Measurements from ENCODE around the gene CLIC2. TPM values are rescaled to one million over a fixed set of nuclear protein-coding genes. Genes with fewer than 3 reads are reported as not detected.

Gene CLIC2
- total RNA-seq, 1 experiment from 2014 or later = not detected

DNA sequence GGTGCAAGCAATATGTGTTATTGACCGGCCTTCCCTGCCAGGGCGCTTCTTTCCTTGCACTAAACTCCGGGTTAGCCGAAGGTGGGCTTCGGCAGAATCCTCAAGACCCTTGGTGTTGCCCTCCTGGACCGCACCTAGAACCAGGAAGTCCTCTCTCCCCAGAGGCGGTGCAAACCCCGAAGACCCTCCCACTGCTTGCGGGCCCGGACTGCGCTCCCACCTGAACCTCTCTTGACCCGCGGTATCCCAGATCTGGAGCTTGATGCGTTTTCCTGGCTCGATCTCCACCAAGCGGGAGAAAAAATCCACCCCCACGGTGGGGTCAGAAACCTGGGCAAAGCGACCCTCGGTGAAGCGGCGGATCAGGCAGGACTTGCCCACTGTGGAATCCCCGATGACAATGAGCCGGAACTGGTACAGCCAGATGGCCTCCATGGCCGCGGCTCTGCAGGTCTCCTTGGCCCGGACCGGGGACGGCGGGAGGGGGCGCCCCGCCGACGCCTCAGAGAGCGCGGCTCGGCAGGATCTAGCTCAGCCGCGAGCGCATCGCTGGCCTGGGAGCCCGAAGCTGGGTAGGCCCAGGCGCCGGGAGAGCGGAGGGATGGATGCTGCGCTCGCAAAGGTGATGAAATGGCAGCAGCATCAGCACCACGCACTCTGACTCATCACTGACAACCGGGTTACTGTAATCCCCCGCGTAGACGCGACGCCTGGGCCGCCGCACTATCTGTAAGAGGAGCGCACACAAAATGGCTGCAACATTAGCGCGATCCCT lies 70.4 kb downstream of the CLIC2 start, which contains the start of gene RAB39B:
Gene RAB39B, minus strand, starts transcription at position 638 of the 775 bp plus-strand sequence. Its CDS starts 203 bp downstream, at position 435.
- H3K4me1 Mint-ChIP-seq (ENCODE audit: low read depth, unreplicated experiment) = no peaks in the 10 kb centered on the region
- no peaks in the 10 kb centered on the region for H3K9me3 Mint-ChIP-seq (ENCODE audit: unreplicated experiment)
- intact Hi-C loops (cut with micrococcal nuclease; ENCODE audit: unreplicated experiment) = no loop called here
- Histone ChIP-seq H3K9me3 (no peaks in the 10 kb centered on the region), H3K36me3 (ENCODE audit: control insufficient read depth, insufficient read depth, low read length) (no peaks in the 10 kb centered on the region), H3K27me3 (replicated peaks; ENCODE audit: control insufficient read depth, insufficient read depth, low read length) (no peaks in the 10 kb centered on the region), H3K4me1 (no peaks in the 10 kb centered on the region), H3K4me3 (ENCODE audit: low read depth, low read length) (peak within 1 kb of the TSS; percentile 10)
- H3K4me3 Mint-ChIP-seq (ENCODE audit: unreplicated experiment) = peak within 1 kb of the TSS; percentile 31
- H3K27ac Mint-ChIP-seq (ENCODE audit: unreplicated experiment) = no peak within 1 kb of the TSS
- no peaks in the 10 kb centered on the region for H3K27me3 Mint-ChIP-seq (ENCODE audit: insufficient read depth, unreplicated experiment)
- TF ChIP-seq CTCF (IDR thresholded peaks at IDR 0.05; ENCODE audit: insufficient read depth in 1 of 2, low read depth in 1 of 2, low read length in 1 of 2, severe bottlenecking in 1 of 2, unreplicated experiment in 1 of 2) = no peak
- DNase-seq = peak; percentile 39 to 56
- POLR2A ChIA-PET = no interaction called here
- H3K36me3 Mint-ChIP-seq (ENCODE audit: insufficient read depth, unreplicated experiment) = no peaks in the 10 kb centered on the region
- CTCF ChIA-PET = no interaction called here
- no TSS peak for BruUV-seq (replicated peaks)

- Histone ChIP-seq H3K4me1 (no peaks in the 10 kb centered on the region), H3K4me3 (ENCODE audit: low read depth, low read length) (no peak overlapping the region), H3K9me3 (no peaks in the 10 kb centered on the region), H3K27me3 (replicated peaks; ENCODE audit: control insufficient read depth, insufficient read depth, low read length) (no peaks in the 10 kb centered on the region), H3K36me3 (ENCODE audit: control insufficient read depth, insufficient read depth, low read length) (no peaks in the 10 kb centered on the region)
- TF ChIP-seq CTCF (IDR thresholded peaks at IDR 0.05; ENCODE audit: insufficient read depth in 1 of 2, low read depth in 1 of 2, low read length in 1 of 2, severe bottlenecking in 1 of 2, unreplicated experiment in 1 of 2) = no peak
- POLR2A ChIA-PET = no interaction called here
- Mint-ChIP-seq H3K4me3 (ENCODE audit: unreplicated experiment) (no peak overlapping the region), H3K27me3 (ENCODE audit: insufficient read depth, unreplicated experiment) (no peaks in the 10 kb centered on the region), H3K36me3 (ENCODE audit: insufficient read depth, unreplicated experiment) (no peaks in the 10 kb centered on the region), H3K27ac (ENCODE audit: unreplicated experiment) (no peak overlapping the region), H3K9me3 (ENCODE audit: unreplicated experiment) (no peaks in the 10 kb centered on the region), H3K4me1 (ENCODE audit: low read depth, unreplicated experiment) (no peaks in the 10 kb centered on the region)
- intact Hi-C loops (cut with micrococcal nuclease; ENCODE audit: unreplicated experiment) = no loop called here
- BruUV-seq (replicated peaks) = no TSS peak
- CTCF ChIA-PET = no interaction called here
- DNase-seq = no peak
These were observed 71.3 kb downstream of the CLIC2 start for GRCh38 chrX:155262970-155263754.

DNA sequence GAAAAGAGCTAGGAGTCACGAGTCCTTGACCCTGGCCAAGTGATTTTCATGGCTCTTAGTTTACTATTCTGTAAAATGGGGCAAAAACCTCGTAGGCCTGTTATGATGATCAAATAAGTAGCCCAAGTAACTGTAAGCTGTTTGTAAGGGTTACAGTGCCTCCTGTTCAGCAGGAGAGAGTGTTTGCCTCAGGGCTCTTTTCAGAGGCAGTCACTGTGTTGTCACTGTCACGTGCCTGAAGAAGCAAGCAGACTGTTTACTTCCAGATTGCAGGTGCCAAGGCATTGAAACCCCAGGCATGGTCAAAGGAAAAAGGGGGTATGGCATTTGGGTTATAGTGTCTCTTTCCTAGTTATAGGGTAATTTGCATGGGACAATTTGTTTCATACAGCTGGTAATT lies 74.7 kb downstream of the CLIC2 start:
- peaks cover 3% of the 10 kb centered on the region for H3K27me3 Mint-ChIP-seq (ENCODE audit: insufficient read depth, unreplicated experiment)
- no peak overlapping the region for H3K4me3 ChIP-seq (ENCODE audit: low read depth, low read length)
- POLR2A ChIA-PET = no interaction called here
- H3K36me3 Mint-ChIP-seq (ENCODE audit: insufficient read depth, unreplicated experiment) = no peaks in the 10 kb centered on the region
- H3K27me3 ChIP-seq (replicated peaks; ENCODE audit: control insufficient read depth, insufficient read depth, low read length) = no peaks in the 10 kb centered on the region
- H3K9me3 Mint-ChIP-seq (ENCODE audit: unreplicated experiment) = no peaks in the 10 kb centered on the region
- no peak for DNase-seq
- no peak overlapping the region for H3K4me3 Mint-ChIP-seq (ENCODE audit: unreplicated experiment)
- H3K9me3 ChIP-seq = no peaks in the 10 kb centered on the region
- intact Hi-C loops (cut with micrococcal nuclease; ENCODE audit: unreplicated experiment) = no loop called here
- no peak for TF ChIP-seq CTCF (IDR thresholded peaks at IDR 0.05; ENCODE audit: insufficient read depth in 1 of 2, low read depth in 1 of 2, low read length in 1 of 2, severe bottlenecking in 1 of 2, unreplicated experiment in 1 of 2)
- no TSS peak for BruUV-seq (replicated peaks)
- no peak overlapping the region for H3K27ac Mint-ChIP-seq (ENCODE audit: unreplicated experiment)
- CTCF ChIA-PET = no interaction called here
- H3K4me1 Mint-ChIP-seq (ENCODE audit: low read depth, unreplicated experiment) = no peaks in the 10 kb centered on the region
- no peaks in the 10 kb centered on the region for H3K36me3 ChIP-seq (ENCODE audit: control insufficient read depth, insufficient read depth, low read length)
- no peaks in the 10 kb centered on the region for H3K4me1 ChIP-seq
